K562 (cell line): Measurements from ENCODE around the gene ZNF528. TPM values are rescaled to one million over a fixed set of nuclear protein-coding genes. Genes with fewer than 3 reads are reported as not detected.

Source experiments
- ATAC-seq: fragments of 200-7000 bp; cut with Tn5 transposase; 3 replicates; pipeline ENCODE4 v1.9.1; 2020; ENCODE audit warnings: moderate library complexity
- BruUV-seq: library from RNA; stranded (reverse); fragments of 400-500 nt; replicated peaks from 2 replicates; lab custom pipeline; 2021; lab: Mats Ljungman, UMichigan
- CTCF ChIA-PET: fragments of 300-600 bp; formaldehyde crosslinking; extraction: SDS; loops from one replicate; lab custom pipeline; 2021; ENCODE audit warnings: low intra/inter-chr PET ratio; lab: Yijun Ruan, JAX
- POLR2A ChIA-PET: fragments of 300-600, 350-650 bp; sonication (Branson Sonifier 250); formaldehyde crosslinking; extraction: SDS; loops from one replicate; lab custom pipeline; 2021; ENCODE audit warnings: antibody characterized with exemption, inconsistent platforms; lab: Yijun Ruan, JAX
- DNase-seq, 4 experiments: peaks; one replicate each; pipeline versions ENCODE4 v3.0.0 to v3.0.0-alpha.2; 2011 to 2018; ENCODE audit warnings: low spot score in 3 of 4, mixed read lengths in 3 of 4; ENCODE audit errors: extremely low read depth in 1 of 4
- FAIRE-seq: peaks from 2 replicates; lab custom pipeline; 2011; peaks lifted over from hg19 to GRCh38; lab: Jason Lieb, UNC
- H2AFZ ChIP-seq: 2 replicates; pipeline ENCODE4 v1.6.0; 2011; ENCODE audit warnings: low read depth, low read length, control low read depth, inconsistent platforms
- H3K27ac ChIP-seq: fragments of 200-600 bp; 3 replicates; pipeline ENCODE4 v1.8.0; 2011; ENCODE audit warnings: low read depth, mild to moderate bottlenecking, control low read depth, inconsistent platforms, low read length, moderate library complexity, mixed read lengths; ENCODE audit errors: extremely low read depth
- H3K27me3 ChIP-seq, 2 experiments: fragments of 300-600 bp in 1 of 2; 2 replicates in 1 of 2; 3 replicates in 1 of 2; pipeline versions ENCODE4 v1.6.0 to v1.8.0; 2011; ENCODE audit warnings: inconsistent platforms in 2 of 2, low read length in 2 of 2, mild to moderate bottlenecking in 1 of 2, mixed read lengths in 1 of 2, moderate library complexity in 1 of 2; ENCODE audit not compliant: control insufficient read depth in 2 of 2, insufficient read depth in 2 of 2
- H3K36me3 ChIP-seq: fragments of 300-600 bp; 3 replicates; pipeline ENCODE4 v1.8.0; 2011; ENCODE audit warnings: mild to moderate bottlenecking, low read length, inconsistent platforms; ENCODE audit not compliant: control insufficient read depth, insufficient read depth
- H3K4me1 ChIP-seq, 2 experiments: fragments of 200-600 bp in 1 of 2; replicated peaks in 1 of 2; 2 replicates in 1 of 2; 3 replicates in 1 of 2; pipeline versions ENCODE4 v1.5.1 to v1.8.0; 2011; ENCODE audit warnings: inconsistent platforms in 2 of 2, low read length in 2 of 2, mild to moderate bottlenecking in 1 of 2, mixed read lengths in 1 of 2, moderate library complexity in 1 of 2; ENCODE audit not compliant: control insufficient read depth in 2 of 2, insufficient read depth in 2 of 2
- H3K4me2 ChIP-seq: 2 replicates; pipeline ENCODE4 v1.6.1; 2011; ENCODE audit warnings: low read length, control low read depth, inconsistent platforms, mixed read lengths; ENCODE audit not compliant: insufficient read depth
- H3K4me3 ChIP-seq: fragments of 200-600 bp; sonication (generic), shearing (Covaris generic); 2 replicates; pipeline ENCODE4 v1.5.1; 2016; ENCODE audit warnings: control low read depth, inconsistent platforms
- H3K79me2 ChIP-seq: fragments of 200-600 bp; 3 replicates; pipeline ENCODE4 v1.8.0; 2011; ENCODE audit warnings: low read length, inconsistent platforms; ENCODE audit not compliant: control insufficient read depth, insufficient read depth
- H3K9ac ChIP-seq, 2 experiments: 2 replicates each; pipeline versions ENCODE4 v1.6.0 to v1.6.1; 2011; ENCODE audit warnings: low read depth in 2 of 2, low read length in 2 of 2, control low read depth in 1 of 2, inconsistent platforms in 1 of 2, mild to moderate bottlenecking in 1 of 2, mixed read lengths in 1 of 2; ENCODE audit not compliant: insufficient read depth in 1 of 2
- H3K9me1 ChIP-seq: one replicate; pipeline ENCODE4 v1.6.0; 2011; ENCODE audit warnings: inconsistent platforms, mild to moderate bottlenecking, low read length, moderate library complexity; ENCODE audit not compliant: control insufficient read depth, insufficient read depth
- H3K9me3 ChIP-seq: replicated peaks from 2 replicates; pipeline ENCODE4 v1.5.1; 2011; ENCODE audit warnings: low read depth, low read length, inconsistent platforms; ENCODE audit not compliant: control insufficient read depth, insufficient read depth
- H4K20me1 ChIP-seq: replicated peaks from 2 replicates; pipeline ENCODE4 v1.6.1; 2011; ENCODE audit warnings: low read length, inconsistent platforms, mixed read lengths; ENCODE audit not compliant: control insufficient read depth, insufficient read depth
- COPS2 ChIP-seq: fragments of 450-650 bp; conservative IDR thresholded peaks from 2 replicates; pipeline ENCODE4 v1.6.1; 2016; ENCODE audit warnings: mild to moderate bottlenecking, moderate library complexity
- MIER1 ChIP-seq: fragments of 450-650 bp; IDR thresholded peaks from 2 replicates; pipeline ENCODE4 v1.6.1; 2016; ENCODE audit warnings: antibody characterized with exemption, mild to moderate bottlenecking, low read depth
- NR2C1 ChIP-seq, 2 experiments: fragments of 450-650 bp; IDR thresholded peaks; 2 replicates each; pipeline ENCODE4 v1.6.1; 2017; ENCODE audit warnings: mild to moderate bottlenecking in 2 of 2, antibody characterized with exemption in 1 of 2, inconsistent platforms in 1 of 2, missing compliant biosample characterization in 1 of 2, missing genetic modification characterization in 1 of 2
- RUNX1 ChIP-seq: sonication (generic); IDR thresholded peaks from 2 replicates; pipeline ENCODE4 v1.6.1; 2016; ENCODE audit warnings: antibody characterized with exemption, low read depth
- TSHZ1 ChIP-seq: fragments of 250-450 bp; sonication (Bioruptor Pico); IDR thresholded peaks from 2 replicates; pipeline ENCODE4 v1.4.0; 2020; ENCODE audit warnings: mild to moderate bottlenecking, moderate library complexity
- ZNF57 ChIP-seq: fragments of 450-650 bp; formaldehyde crosslinking; IDR thresholded peaks from 2 replicates; pipeline ENCODE4 v1.4.0; 2020; ENCODE audit warnings: mild to moderate bottlenecking, moderate library complexity
- WGBS: fragments of 100-300 bp; shearing (Covaris generic); methylation state at CpG from one replicate; pipeline ENCODE4 v1.1.6; 2016; ENCODE audit warnings: low coverage, mixed read lengths; ENCODE audit not compliant: insufficient coverage; ENCODE audit errors: missing lambda C conversion rate; 5-methylcytosine and 5-hydroxymethylcytosine counted together
- in situ Hi-C: fragments of 300-500 bp; cut with MboI; formaldehyde crosslinking; loops from 4 replicates; pipeline ENCODE4 v1.15.0; 2018; ENCODE audit warnings: inconsistent platforms, mixed read lengths
- intact Hi-C: fragments of 100-400 bp; cut with micrococcal nuclease; formaldehyde crosslinking; loops from 2 replicates; pipeline ENCODE4 v1.14.2; 2022
- polyA plus RNA-seq, 8 experiments: library from polyadenylated mRNA; depleted of rRNA in 4 of 8; stranded (reverse) in 5 of 8; unstranded in 3 of 8; fragments of >200 nt; fragmentation: Nextera tagmentation in 2 of 8; fragmentation: Illumina TruSeq in 1 of 8; extraction: Ambion mirVana in 2 of 8; extraction: Trizol in 1 of 8; gene quantifications; 2 replicates each; pipeline versions ENCODE4 v1.2.1 to v1.2.3, GENCODE V29; 2011 to 2014; ENCODE audit warnings: inconsistent platforms in 1 of 8, missing spikeins in 1 of 8
- total RNA-seq, 7 experiments: library from RNA; depleted of rRNA in 6 of 7; stranded (reverse); fragments of >200 nt in 6 of 7; fragmentation: Illumina TruSeq in 2 of 7; extraction: Trizol in 2 of 7; gene quantifications; 2 replicates each; pipeline versions ENCODE4 v1.2.1 to v1.2.3, GENCODE V29; 2011 to 2021; ENCODE audit warnings: low replicate concordance in 1 of 7
- TF ChIP-seq, protein P1 (sequence below): fragments of 250-450 bp; sonication (Bioruptor Pico); IDR thresholded peaks from 2 replicates; pipeline ENCODE4 v1.5.1; 2021; ENCODE audit warnings: mild to moderate bottlenecking
- TF ChIP-seq, protein P2 (sequence below), 2 experiments: fragments of 150-350 bp in 1 of 2; IDR thresholded peaks; 2 replicates each; pipeline ENCODE4 v1.6.1; 2012 to 2016; ENCODE audit warnings: low read depth in 2 of 2, low read length in 2 of 2, mild to moderate bottlenecking in 1 of 2, moderate library complexity in 1 of 2

ZNF528 gene
- total and polyA plus RNA-seq, 9 of the 15 experiments (the other 6 are each of a cell fraction or from before 2014, with no cell fraction given) = 1.2 to 3.9 (median 2.4) TPM

DNA sequence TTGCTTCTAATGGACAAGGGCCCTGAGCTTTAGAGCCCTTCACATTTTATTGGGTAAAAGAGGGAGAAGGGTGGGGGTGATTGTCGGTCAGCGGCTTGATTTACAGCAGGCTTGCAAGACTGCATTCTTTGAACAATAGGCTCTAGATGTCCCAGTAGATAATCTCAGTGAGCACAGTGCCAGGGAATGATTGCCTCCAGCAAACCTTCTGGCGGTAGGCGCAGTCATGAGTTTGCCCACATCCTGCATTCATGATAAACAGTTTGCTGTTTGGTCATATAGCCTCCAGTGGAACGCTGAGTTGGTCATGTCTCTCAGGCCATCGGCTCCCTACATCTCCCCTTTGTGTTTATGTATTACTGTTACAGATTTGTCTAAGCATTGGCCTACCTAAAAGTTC, 12.6 kb downstream of the ZNF528 start:
- Histone ChIP-seq H4K20me1 (no peaks in the 10 kb centered on the region), H3K27ac (no peak overlapping the region), H3K27me3 (no peaks in the 10 kb centered on the region), H3K36me3 (no peaks in the 10 kb centered on the region), H3K4me2 (no peak overlapping the region), H3K79me2 (no peaks in the 10 kb centered on the region), H3K9me1 (no peaks in the 10 kb centered on the region), H3K4me1 (no peaks in the 10 kb centered on the region), H3K4me3 (no peak overlapping the region), H3K9ac (no peak overlapping the region), H2AFZ (no peak overlapping the region), H3K9me3 (no peaks in the 10 kb centered on the region)
- TF ChIP-seq TSHZ1 (CRISPR knock-in tag) (no peak), NR2C1 (IDR thresholded peaks at IDR 0.05) (no peak), NR2C1 (tag; IDR thresholded peaks at IDR 0.05) (no peak), MIER1 (no peak), COPS2 (no peak), ZNF57 (CRISPR knock-in tag) (no peak), RUNX1 (no peak)
- TF ChIP-seq, protein P1, sequence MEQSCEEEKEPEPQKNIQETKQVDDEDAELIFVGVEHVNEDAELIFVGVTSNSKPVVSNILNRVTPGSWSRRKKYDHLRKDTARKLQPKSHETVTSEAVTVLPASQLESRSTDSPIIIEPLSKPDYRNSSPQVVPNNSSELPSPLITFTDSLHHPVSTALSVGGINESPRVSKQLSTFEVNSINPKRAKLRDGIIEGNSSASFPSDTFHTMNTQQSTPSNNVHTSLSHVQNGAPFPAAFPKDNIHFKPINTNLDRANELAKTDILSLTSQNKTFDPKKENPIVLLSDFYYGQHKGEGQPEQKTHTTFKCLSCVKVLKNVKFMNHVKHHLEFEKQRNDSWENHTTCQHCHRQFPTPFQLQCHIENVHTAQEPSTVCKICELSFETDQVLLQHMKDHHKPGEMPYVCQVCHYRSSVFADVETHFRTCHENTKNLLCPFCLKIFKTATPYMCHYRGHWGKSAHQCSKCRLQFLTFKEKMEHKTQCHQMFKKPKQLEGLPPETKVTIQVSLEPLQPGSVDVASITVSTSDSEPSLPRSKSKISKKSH (CRISPR knock-in tag) = no peak
- TF ChIP-seq, protein P2, sequence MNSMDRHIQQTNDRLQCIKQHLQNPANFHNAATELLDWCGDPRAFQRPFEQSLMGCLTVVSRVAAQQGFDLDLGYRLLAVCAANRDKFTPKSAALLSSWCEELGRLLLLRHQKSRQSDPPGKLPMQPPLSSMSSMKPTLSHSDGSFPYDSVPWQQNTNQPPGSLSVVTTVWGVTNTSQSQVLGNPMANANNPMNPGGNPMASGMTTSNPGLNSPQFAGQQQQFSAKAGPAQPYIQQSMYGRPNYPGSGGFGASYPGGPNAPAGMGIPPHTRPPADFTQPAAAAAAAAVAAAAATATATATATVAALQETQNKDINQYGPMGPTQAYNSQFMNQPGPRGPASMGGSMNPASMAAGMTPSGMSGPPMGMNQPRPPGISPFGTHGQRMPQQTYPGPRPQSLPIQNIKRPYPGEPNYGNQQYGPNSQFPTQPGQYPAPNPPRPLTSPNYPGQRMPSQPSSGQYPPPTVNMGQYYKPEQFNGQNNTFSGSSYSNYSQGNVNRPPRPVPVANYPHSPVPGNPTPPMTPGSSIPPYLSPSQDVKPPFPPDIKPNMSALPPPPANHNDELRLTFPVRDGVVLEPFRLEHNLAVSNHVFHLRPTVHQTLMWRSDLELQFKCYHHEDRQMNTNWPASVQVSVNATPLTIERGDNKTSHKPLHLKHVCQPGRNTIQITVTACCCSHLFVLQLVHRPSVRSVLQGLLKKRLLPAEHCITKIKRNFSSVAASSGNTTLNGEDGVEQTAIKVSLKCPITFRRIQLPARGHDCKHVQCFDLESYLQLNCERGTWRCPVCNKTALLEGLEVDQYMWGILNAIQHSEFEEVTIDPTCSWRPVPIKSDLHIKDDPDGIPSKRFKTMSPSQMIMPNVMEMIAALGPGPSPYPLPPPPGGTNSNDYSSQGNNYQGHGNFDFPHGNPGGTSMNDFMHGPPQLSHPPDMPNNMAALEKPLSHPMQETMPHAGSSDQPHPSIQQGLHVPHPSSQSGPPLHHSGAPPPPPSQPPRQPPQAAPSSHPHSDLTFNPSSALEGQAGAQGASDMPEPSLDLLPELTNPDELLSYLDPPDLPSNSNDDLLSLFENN (IDR thresholded peaks at IDR 0.05; ENCODE audit: low read depth in 2 of 2, low read length in 2 of 2) = no peak
- no peak for DNase-seq
- intact Hi-C loops = no loop called here
- FAIRE-seq = no peak
- in situ Hi-C loops = no loop called here
- no TSS peak for BruUV-seq
- no peak for ATAC-seq
- ChIA-PET POLR2A (no interaction called here), CTCF (no interaction called here)
- 11% methylated on average over 6 of the region's 6 CpGs for WGBS
